H1 (cell line): Measurements from ENCODE around the gene DMXL1. TPM values are rescaled to one million over a fixed set of nuclear protein-coding genes. Genes with fewer than 3 reads are reported as not detected.

ENCODE experiments used
- CTCF ChIA-PET: fragments of 300-600 bp; sonication (Branson Sonifier 250); formaldehyde crosslinking; loops from one replicate; lab custom pipeline; 2021; ENCODE audit not compliant: partially characterized antibody; lab: Charles Lee
- POLR2A ChIA-PET: fragments of 300-600 bp; sonication (Branson Sonifier 250); formaldehyde crosslinking; loops from one replicate; lab custom pipeline; 2021; ENCODE audit warnings: inconsistent platforms; ENCODE audit not compliant: partially characterized antibody; lab: Charles Lee
- DNase-seq, 2 experiments: peaks; one replicate each; pipeline versions ENCODE4 v3.0.0 to v3.0.0-alpha.2; 2010 to 2022; ENCODE audit warnings: low spot score in 2 of 2, low read depth in 1 of 2, mixed read lengths in 1 of 2
- FAIRE-seq: peaks from 2 replicates; lab custom pipeline; 2011; peaks lifted over from hg19 to GRCh38; lab: Jason Lieb, UNC
- H2AFZ ChIP-seq: 2 replicates; pipeline ENCODE4 v1.8.1; 2012; ENCODE audit warnings: low read length, inconsistent platforms
- H2AK5ac ChIP-seq: 2 replicates; pipeline ENCODE4 v1.6.1; 2013; ENCODE audit warnings: low read depth, low read length
- H2BK120ac ChIP-seq: replicated peaks from 2 replicates; pipeline ENCODE3; 2013; ENCODE audit warnings: low read depth, low read length, inconsistent platforms
- H2BK12ac ChIP-seq: 2 replicates; pipeline ENCODE4 v1.6.1; 2013; ENCODE audit warnings: low read depth, low read length
- H2BK15ac ChIP-seq: 2 replicates; pipeline ENCODE4 v1.6.1; 2013; ENCODE audit warnings: low read length
- H2BK20ac ChIP-seq: 2 replicates; pipeline ENCODE4 v1.6.1; 2013; ENCODE audit warnings: low read length
- H2BK5ac ChIP-seq: 2 replicates; pipeline ENCODE4 v1.6.1; 2013; ENCODE audit warnings: low read depth, low read length
- H3K14ac ChIP-seq: 2 replicates; pipeline ENCODE4 v1.6.1; 2013; ENCODE audit warnings: inconsistent platforms; ENCODE audit not compliant: insufficient read length
- H3K18ac ChIP-seq: 2 replicates; pipeline ENCODE4 v1.6.1; 2013; ENCODE audit warnings: low read length; ENCODE audit errors: extremely low read depth
- H3K23ac ChIP-seq: 2 replicates; pipeline ENCODE4 v1.6.1; 2013; ENCODE audit warnings: inconsistent platforms; ENCODE audit not compliant: insufficient read length
- H3K23me2 ChIP-seq: 2 replicates; pipeline ENCODE4 v1.6.1; 2013; ENCODE audit warnings: low read depth, low read length
- H3K27ac ChIP-seq: 2 replicates; pipeline ENCODE4 v1.6.1; 2011; ENCODE audit warnings: low read depth, low read length, inconsistent platforms
- H3K27me3 ChIP-seq, 4 experiments: replicated peaks in 1 of 4; 1 replicate in 1 of 4; 2 replicates in 3 of 4; pipeline versions ENCODE4 v1.6.1 to v1.8.1; 2011 to 2013; ENCODE audit warnings: low read length in 3 of 4, mild to moderate bottlenecking in 3 of 4, inconsistent platforms in 2 of 4, mixed read lengths in 2 of 4, moderate library complexity in 1 of 4; ENCODE audit not compliant: control insufficient read depth in 3 of 4, insufficient read depth in 3 of 4; ENCODE audit errors: extremely low read depth in 1 of 4
- H3K36me3 ChIP-seq, 4 experiments: 2 replicates each; pipeline versions ENCODE4 v1.6.1 to v1.8.1; 2011 to 2013; ENCODE audit warnings: mild to moderate bottlenecking in 4 of 4, low read length in 3 of 4, moderate library complexity in 2 of 4, control low read depth in 1 of 4, inconsistent platforms in 1 of 4; ENCODE audit not compliant: insufficient read depth in 4 of 4, control insufficient read depth in 2 of 4
- H3K4ac ChIP-seq: replicated peaks from 2 replicates; pipeline ENCODE3; 2013; ENCODE audit warnings: low read length, low read depth, mixed read lengths, inconsistent platforms; ENCODE audit not compliant: insufficient read length
- H3K4me1 ChIP-seq, 4 experiments: replicated peaks in 1 of 4; 1 replicate in 1 of 4; 2 replicates in 3 of 4; pipeline versions ENCODE4 v1.6.1 to v1.8.1; 2011 to 2013; ENCODE audit warnings: low read length in 3 of 4, inconsistent platforms in 2 of 4, mixed read lengths in 1 of 4; ENCODE audit not compliant: insufficient read depth in 4 of 4, control insufficient read depth in 3 of 4
- H3K4me2 ChIP-seq, 2 experiments: 2 replicates each; pipeline versions ENCODE4 v1.6.1 to v1.8.1; 2011 to 2013; ENCODE audit warnings: low read depth in 2 of 2, low read length in 2 of 2, control low read depth in 1 of 2, inconsistent platforms in 1 of 2, mild to moderate bottlenecking in 1 of 2; ENCODE audit not compliant: insufficient read depth in 1 of 2
- H3K4me3 ChIP-seq, 4 experiments: fragments of 200-600, 300-600 bp in 1 of 4; sonication (generic), shearing (Covaris generic), sonication (Bioruptor Twin) in 1 of 4; 2 replicates each; pipeline versions ENCODE4 v1.5.1 to v1.8.1; 2011 to 2016; ENCODE audit warnings: low read length in 4 of 4, low read depth in 3 of 4, control low read depth in 2 of 4, inconsistent platforms in 2 of 4, mild to moderate bottlenecking in 2 of 4, mixed read lengths in 1 of 4, moderate library complexity in 1 of 4; ENCODE audit not compliant: insufficient read depth in 2 of 4; ENCODE audit errors: extremely low read depth in 1 of 4
- H3K56ac ChIP-seq: replicated peaks from 2 replicates; pipeline ENCODE3; 2013; ENCODE audit warnings: low read depth, mild to moderate bottlenecking, mixed read lengths, low read length, inconsistent platforms; ENCODE audit not compliant: insufficient read length
- H3K79me1 ChIP-seq: 2 replicates; pipeline ENCODE4 v1.6.1; 2013; ENCODE audit warnings: low read depth, low read length, control low read depth
- H3K79me2 ChIP-seq, 2 experiments: 2 replicates each; pipeline versions ENCODE4 v1.6.1 to v1.8.1; 2012 to 2013; ENCODE audit warnings: low read length in 2 of 2, mild to moderate bottlenecking in 2 of 2, inconsistent platforms in 1 of 2; ENCODE audit not compliant: insufficient read depth in 2 of 2, control insufficient read depth in 1 of 2
- H3K9ac ChIP-seq, 4 experiments: replicated peaks in 1 of 4; 1 replicate in 1 of 4; 2 replicates in 3 of 4; pipeline versions ENCODE4 v1.6.1 to v1.8.1; 2011 to 2013; ENCODE audit warnings: low read depth in 3 of 4, low read length in 3 of 4, control low read depth in 2 of 4, mild to moderate bottlenecking in 2 of 4, moderate library complexity in 2 of 4, inconsistent platforms in 1 of 4; ENCODE audit errors: extremely low read depth in 1 of 4
- H3K9me3 ChIP-seq, 2 experiments: 2 replicates each; pipeline versions ENCODE4 v1.6.1 to v1.8.1; 2012 to 2013; ENCODE audit warnings: mild to moderate bottlenecking in 2 of 2, moderate library complexity in 2 of 2, control low read depth in 1 of 2, inconsistent platforms in 1 of 2, low read depth in 1 of 2, low read length in 1 of 2, mixed read lengths in 1 of 2; ENCODE audit not compliant: insufficient read depth in 2 of 2
- H4K20me1 ChIP-seq, 2 experiments: replicated peaks in 1 of 2; 2 replicates each; pipeline versions ENCODE3 to v1.8.1; 2011 to 2013; ENCODE audit warnings: inconsistent platforms in 2 of 2, low read length in 2 of 2, mild to moderate bottlenecking in 1 of 2; ENCODE audit not compliant: insufficient read depth in 2 of 2, control insufficient read depth in 1 of 2
- H4K5ac ChIP-seq: 2 replicates; pipeline ENCODE4 v1.6.1; 2013; ENCODE audit warnings: low read length, low read depth, mixed read lengths, inconsistent platforms; ENCODE audit not compliant: insufficient read length
- H4K8ac ChIP-seq: 2 replicates; pipeline ENCODE4 v1.8.0; 2013; ENCODE audit warnings: mild to moderate bottlenecking, moderate library complexity, low read length, inconsistent platforms; ENCODE audit not compliant: insufficient read depth; ENCODE audit errors: extremely low read depth
- H4K91ac ChIP-seq: replicated peaks from 2 replicates; pipeline ENCODE3; 2013; ENCODE audit warnings: low read length, mixed read lengths, inconsistent platforms; ENCODE audit not compliant: insufficient read length
- ASH2L ChIP-seq: fragments of 200-600, 300-600 bp; sonication (generic); IDR thresholded peaks from one replicate; pipeline ENCODE4 v1.7.1; 2017; ENCODE audit warnings: low read length
- EP300 ChIP-seq, 2 experiments: IDR thresholded peaks; 1 replicate in 1 of 2; 2 replicates in 1 of 2; pipeline ENCODE4 v1.6.1; 2011 to 2012; ENCODE audit warnings: low read depth in 2 of 2, low read length in 2 of 2, mild to moderate bottlenecking in 2 of 2, borderline replicate concordance in 1 of 2, inconsistent platforms in 1 of 2, moderate library complexity in 1 of 2
- KDM1A ChIP-seq: fragments of 200-600, 300-600 bp; sonication (generic); IDR thresholded peaks from 2 replicates; pipeline ENCODE4 v1.7.1; 2016; ENCODE audit warnings: mild to moderate bottlenecking, low read length, borderline replicate concordance
- NANOG ChIP-seq: IDR thresholded peaks from 2 replicates; pipeline ENCODE4 v1.6.1; 2011; ENCODE audit warnings: low read length, low read depth, mild to moderate bottlenecking, inconsistent platforms; ENCODE audit not compliant: insufficient read depth, poor library complexity, severe bottlenecking
- RFX5 ChIP-seq: IDR thresholded peaks from 2 replicates; pipeline ENCODE4 v1.6.1; 2011; ENCODE audit warnings: low read depth, low read length, improper control_type of control experiment, borderline replicate concordance
- SIN3A ChIP-seq, 2 experiments: IDR thresholded peaks in 1 of 2; conservative IDR thresholded peaks in 1 of 2; 2 replicates each; pipeline ENCODE4 v1.6.1; 2011 to 2012; ENCODE audit warnings: low read length in 2 of 2, improper control_type of control experiment in 1 of 2, low read depth in 1 of 2, mild to moderate bottlenecking in 1 of 2
- SIX5 ChIP-seq: IDR thresholded peaks from 2 replicates; pipeline ENCODE4 v1.6.1; 2011; ENCODE audit warnings: mild to moderate bottlenecking, low read depth, low read length
- SP1 ChIP-seq: IDR thresholded peaks from 2 replicates; pipeline ENCODE4 v1.6.1; 2011; ENCODE audit warnings: low read depth, low read length
- TAF7 ChIP-seq: optimal IDR thresholded peaks from 2 replicates; pipeline ENCODE3; 2011; ENCODE audit warnings: low read depth, mild to moderate bottlenecking, inconsistent platforms, low read length, moderate library complexity, borderline replicate concordance
- WGBS, 2 experiments: shearing (Covaris generic) in 1 of 2; methylation state at CpG; one replicate each; pipeline versions ENCODE4 v1.1.6 to v1.1.7; 2013 to 2015; ENCODE audit warnings: low lambda C conversion rate in 2 of 2, mixed read lengths in 2 of 2, inconsistent platforms in 1 of 2, low coverage in 1 of 2, missing lambda C conversion rate in 1 of 2; ENCODE audit not compliant: insufficient replicate concordance in 2 of 2, insufficient coverage in 1 of 2, insufficient read length in 1 of 2; ENCODE audit errors: extremely low coverage in 1 of 2, missing lambda C conversion rate in 1 of 2; 5-methylcytosine and 5-hydroxymethylcytosine counted together
- polyA plus RNA-seq, 7 experiments: library from polyadenylated mRNA; depleted of rRNA in 3 of 7; stranded (reverse) in 5 of 7; unstranded in 2 of 7; fragments of >200 nt in 5 of 7; fragments of 200-250 nt in 2 of 7; gene quantifications; 1 replicate in 5 of 7; 2 replicates in 1 of 7; 4 replicates in 1 of 7; pipeline versions ENCODE4 v1.2.1 to v1.2.3, GENCODE V29; 2011 to 2013; ENCODE audit warnings: missing spikeins in 2 of 7, mixed read lengths in 2 of 7
- total RNA-seq: library from RNA; stranded (reverse); fragmentation: NEBNext Ultra II Directional; extraction: Animal tissue kit (Norgen Biotek cat#: 25700); gene quantifications from 2 replicates; pipeline ENCODE4 v1.2.1, GENCODE V29; 2021

DMXL1 gene
- total and polyA plus RNA-seq, 2 of the 8 experiments (the other 6 are each of a cell fraction or from before 2014, with no cell fraction given) = 10.1 to 43.9 TPM

DNA sequence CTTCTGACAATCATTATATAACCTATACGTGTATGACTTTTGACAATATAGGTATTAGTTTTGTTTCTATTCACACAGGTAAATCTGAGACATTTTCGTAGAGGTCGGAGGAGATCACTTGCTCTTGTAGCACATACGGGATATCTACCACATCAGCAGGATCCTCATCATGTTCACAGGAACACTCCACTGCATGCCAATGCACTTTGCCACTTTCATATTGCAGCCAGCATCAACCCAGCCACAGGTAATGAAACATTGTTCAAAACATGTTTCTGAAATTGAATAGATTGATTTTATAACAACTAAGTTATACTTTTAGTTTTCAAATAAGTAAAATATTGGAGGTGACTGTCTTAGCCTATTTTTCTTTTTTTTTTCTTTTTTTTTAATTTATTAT, 50.0 kb downstream of the DMXL1 start:
- Histone ChIP-seq H4K8ac (no peak overlapping the region), H3K23ac (no peak overlapping the region), H3K36me3 (peaks cover 7 to 56% (median 35%) of the 10 kb centered on the region in 4 experiments; a peak in 7 of 8 replicates), H3K27me3 (no peaks in the 10 kb centered on the region), H3K14ac (no peak overlapping the region)
- no peak for FAIRE-seq
- TF ChIP-seq NANOG = no peak
- no peak for TF ChIP-seq RFX5
- no peak for TF ChIP-seq SIX5
- TF ChIP-seq EP300 (IDR thresholded peaks at IDR 0.05; ENCODE audit: borderline replicate concordance in 1 of 2, low read depth in 2 of 2, low read length in 2 of 2) = no peak
- no peak for TF ChIP-seq TAF7
- no peak for TF ChIP-seq SIN3A (conservative IDR thresholded peaks at IDR 0.05 in 1 of 2, IDR thresholded peaks at IDR 0.05 in 1 of 2; ENCODE audit: low read depth in 1 of 2, low read length in 2 of 2)
- no peak for TF ChIP-seq KDM1A
- no peak for TF ChIP-seq SP1
- TF ChIP-seq ASH2L = no peak
- TF ChIP-seq, all 59 proteins: peak for 0
- Histone ChIP-seq H2BK15ac (no peak overlapping the region), H3K23me2 (no peaks in the 10 kb centered on the region; the same call in 1 of the 2 replicates), H3K4ac (no peak overlapping the region), H3K4me1 (no peaks in the 10 kb centered on the region), H3K27ac (no peak overlapping the region), H3K79me1 (no peaks in the 10 kb centered on the region), H3K56ac (no peak overlapping the region), H4K5ac (no peak overlapping the region), H2BK20ac (no peak overlapping the region), H3K4me3 (no peak overlapping the region), H3K79me2 (no peaks in the 10 kb centered on the region), H3K18ac (no peak overlapping the region), H2BK12ac (no peak overlapping the region), H2BK5ac (no peak overlapping the region), H2BK120ac (no peak overlapping the region), H4K91ac (no peak overlapping the region), H4K20me1 (no peaks in the 10 kb centered on the region), H2AFZ (no peak overlapping the region), H3K4me2 (no peak overlapping the region), H3K9ac (no peak overlapping the region), H2AK5ac (no peak overlapping the region), H3K9me3 (peaks cover 3 to 22% of the 10 kb centered on the region in 2 experiments; a peak in 3 of 4 replicates)
- POLR2A ChIA-PET = interaction anchor here (1.2 kb wide), 1 partner anchor 50 kb away, joined by 3 read pairs; the partner anchor contains the start of gene DMXL1
- no peak for DNase-seq
- 86% methylated on average over 4 of the region's 4 CpGs; no CpG with 5 or more reads in 1 of the 2 experiments for WGBS, 2 experiments
- CTCF ChIA-PET = interaction anchor here (1.0 kb wide), 1 partner anchor 50 kb away, joined by 3 read pairs; the partner anchor contains the start of gene DMXL1
